Activated CD4-positive, alpha-beta T cell treated with anti-CD3 and anti-CD28 coated beads, Interleukin-2, amount 10 ng/mL, durations not matched to agents 7 days and 5 days (primary cell): Measurements from ENCODE around the gene RAPGEF4. TPM values are rescaled to one million over a fixed set of nuclear protein-coding genes. Genes with fewer than 3 reads are reported as not detected.

Experiments
- CTCF ChIA-PET: fragments of 350-600 bp; sonication (Branson Sonifier 250); formaldehyde crosslinking; loops from one replicate; lab custom pipeline; 2021; ENCODE audit warnings: antibody characterized with exemption; lab: Charles Lee
- POLR2A ChIA-PET: fragments of 350-600 bp; sonication (Branson Sonifier 250); formaldehyde crosslinking; loops from one replicate; lab custom pipeline; 2021; ENCODE audit warnings: antibody characterized with exemption; lab: Charles Lee
- DNase-seq: peaks from one replicate; pipeline ENCODE4 v3.0.0-alpha.2; 2020
- H3K27ac Mint-ChIP-seq: one replicate; pipeline ENCODE4 v1.8.0; 2021; ENCODE audit warnings: mild to moderate bottlenecking, moderate library complexity, mixed read lengths
- H3K27me3 Mint-ChIP-seq: one replicate; pipeline ENCODE4 v1.8.0; 2021; ENCODE audit warnings: mixed read lengths
- H3K36me3 Mint-ChIP-seq: one replicate; pipeline ENCODE4 v1.8.0; 2021; ENCODE audit warnings: low read depth, mixed read lengths
- H3K4me1 Mint-ChIP-seq: one replicate; pipeline ENCODE4 v1.8.0; 2021; ENCODE audit warnings: mixed read lengths
- H3K4me3 Mint-ChIP-seq: one replicate; pipeline ENCODE4 v1.8.0; 2021; ENCODE audit warnings: mild to moderate bottlenecking, moderate library complexity, mixed read lengths
- H3K9me3 Mint-ChIP-seq: one replicate; pipeline ENCODE4 v1.8.0; 2021; ENCODE audit warnings: mixed read lengths
- total RNA-seq, 2 experiments: library from RNA; stranded (reverse); gene quantifications; one replicate each; pipeline ENCODE4 v1.2.3, GENCODE V29; 2021

Gene RAPGEF4
- total RNA-seq, 2 experiments from 2014 or later, result 0.62 to 0.77 TPM

GRCh38 chr2:172763079-172763478 lies 27.4 kb downstream of the RAPGEF4 start:
- ChIA-PET CTCF (no interaction called here), POLR2A (no interaction called here)
- DNase-seq, result no peak
- Mint-ChIP-seq H3K27ac (no peak overlapping the region), H3K4me1 (no peaks in the 10 kb centered on the region), H3K9me3 (peaks cover 7% of the 10 kb centered on the region), H3K36me3 (no peaks in the 10 kb centered on the region), H3K4me3 (no peak overlapping the region), H3K27me3 (peaks cover 3% of the 10 kb centered on the region)

DNA sequence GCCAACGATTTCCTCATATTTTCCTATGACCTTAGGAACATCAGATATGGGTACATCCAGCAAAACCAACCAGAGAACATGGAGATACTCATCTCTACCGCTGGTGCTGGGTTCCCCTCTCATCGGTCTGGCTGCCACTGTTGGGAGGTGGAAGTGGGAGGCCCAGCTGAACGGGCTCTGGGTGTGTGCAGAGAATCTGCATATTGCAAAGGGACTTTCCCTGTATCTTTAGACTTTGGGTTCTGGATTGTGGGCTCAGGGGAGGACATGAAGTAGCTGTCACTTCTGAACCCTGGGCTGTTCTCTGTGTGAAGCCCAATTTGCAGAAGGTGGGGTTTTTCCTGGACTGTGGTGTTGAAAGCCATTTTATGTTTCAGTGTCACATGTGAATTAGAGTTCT lies 30.0 kb downstream of the RAPGEF4 start:
- no peak for DNase-seq
- ChIA-PET POLR2A (no interaction called here), CTCF (no interaction called here)
- no peaks in the 10 kb centered on the region for H3K27me3 Mint-ChIP-seq
- H3K4me3 Mint-ChIP-seq, result no peak overlapping the region
- peaks cover 5% of the 10 kb centered on the region for H3K9me3 Mint-ChIP-seq
- H3K36me3 Mint-ChIP-seq, result no peaks in the 10 kb centered on the region
- no peak overlapping the region for H3K27ac Mint-ChIP-seq
- H3K4me1 Mint-ChIP-seq, result no peaks in the 10 kb centered on the region

- POLR2A ChIA-PET, result no interaction called here
- no peaks in the 10 kb centered on the region for H3K4me1 Mint-ChIP-seq
- H3K27ac Mint-ChIP-seq, result no peak overlapping the region
- no peaks in the 10 kb centered on the region for H3K36me3 Mint-ChIP-seq
- H3K9me3 Mint-ChIP-seq, result no peaks in the 10 kb centered on the region
- CTCF ChIA-PET, result interaction anchor here (1.5 kb wide), 1 partner anchor 8 kb away, joined by 3 read pairs; no protein-coding TSS in a partner anchor
- DNase-seq, result no peak
- H3K4me3 Mint-ChIP-seq, result no peak overlapping the region
- no peaks in the 10 kb centered on the region for H3K27me3 Mint-ChIP-seq
Observed at GRCh38 chr2:172768401-172768800, 32.8 kb downstream of the RAPGEF4 start.

DNA sequence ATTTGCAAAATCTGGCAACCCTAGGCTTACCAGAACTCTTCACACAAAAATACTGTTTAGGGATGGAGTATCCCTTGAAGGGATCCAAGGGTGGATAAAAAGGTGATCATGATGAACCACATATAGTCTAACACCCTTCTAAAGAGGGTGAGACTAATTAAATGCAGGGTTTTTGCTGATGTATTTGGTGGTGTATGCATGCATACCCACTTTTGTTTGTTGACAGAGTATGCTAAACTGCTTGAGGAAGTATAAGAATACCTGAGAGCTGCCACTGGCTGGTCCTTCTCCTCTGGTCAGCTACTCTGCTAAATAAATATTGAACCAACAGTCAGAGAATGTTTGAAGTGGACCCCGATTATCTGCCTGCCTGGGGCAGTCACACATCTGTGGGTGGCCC lies 34.2 kb downstream of the RAPGEF4 start:
- H3K4me3 Mint-ChIP-seq, result no peak overlapping the region
- no peak for DNase-seq
- H3K9me3 Mint-ChIP-seq, result no peaks in the 10 kb centered on the region
- no peaks in the 10 kb centered on the region for H3K4me1 Mint-ChIP-seq
- H3K27ac Mint-ChIP-seq, result no peak overlapping the region
- peaks cover 9% of the 10 kb centered on the region for H3K27me3 Mint-ChIP-seq
- H3K36me3 Mint-ChIP-seq, result no peaks in the 10 kb centered on the region
- ChIA-PET CTCF (no interaction called here), POLR2A (no interaction called here)

DNA sequence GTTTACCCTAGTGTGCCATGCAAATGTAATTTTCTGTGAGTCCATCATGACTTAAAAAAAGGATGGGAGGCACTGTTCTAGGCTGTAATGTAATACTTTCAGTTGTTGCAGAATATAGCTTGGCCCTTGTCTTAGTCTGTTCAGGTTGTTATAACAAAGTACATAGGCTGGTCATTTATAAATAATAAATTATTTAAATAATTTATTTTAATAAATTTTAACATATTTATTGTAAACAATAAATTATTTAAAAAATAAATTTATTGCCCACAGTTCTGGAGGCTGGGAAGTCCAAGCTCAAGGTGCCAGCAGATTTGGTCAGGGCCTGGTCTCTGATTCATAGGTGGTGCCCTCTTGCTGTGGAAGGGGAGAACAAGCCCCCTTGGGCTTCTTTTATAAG lies 35.2 kb downstream of the RAPGEF4 start:
- no peak overlapping the region for H3K27ac Mint-ChIP-seq
- POLR2A ChIA-PET, result no interaction called here
- CTCF ChIA-PET, result interaction anchor here (0.6 kb wide), 1 partner anchor 75 kb away, joined by 3 read pairs; no protein-coding TSS in a partner anchor
- no peak for DNase-seq
- no peaks in the 10 kb centered on the region for H3K4me1 Mint-ChIP-seq
- no peaks in the 10 kb centered on the region for H3K36me3 Mint-ChIP-seq
- no peaks in the 10 kb centered on the region for H3K9me3 Mint-ChIP-seq
- H3K4me3 Mint-ChIP-seq, result no peak overlapping the region
- H3K27me3 Mint-ChIP-seq, result peaks cover 10% of the 10 kb centered on the region

GRCh38 chr2:172772633-172773032 lies 37.0 kb downstream of the RAPGEF4 start:
- Mint-ChIP-seq H3K36me3 (no peaks in the 10 kb centered on the region), H3K4me1 (no peaks in the 10 kb centered on the region), H3K27me3 (peaks cover 15% of the 10 kb centered on the region), H3K9me3 (no peaks in the 10 kb centered on the region), H3K4me3 (no peak overlapping the region), H3K27ac (no peak overlapping the region)
- ChIA-PET CTCF (no interaction called here), POLR2A (no interaction called here)
- DNase-seq, result no peak

GRCh38 chr2:172774302-172774701 lies 38.7 kb downstream of the RAPGEF4 start:
- DNase-seq, result no peak
- Mint-ChIP-seq H3K4me3 (no peak overlapping the region), H3K9me3 (no peaks in the 10 kb centered on the region), H3K36me3 (no peaks in the 10 kb centered on the region), H3K27ac (no peak overlapping the region), H3K4me1 (no peaks in the 10 kb centered on the region), H3K27me3 (peaks cover 18% of the 10 kb centered on the region)
- ChIA-PET POLR2A (no interaction called here), CTCF (no interaction called here)

- ChIA-PET POLR2A (no interaction called here), CTCF (no interaction called here)
- Mint-ChIP-seq H3K27me3 (peaks cover 23% of the 10 kb centered on the region), H3K9me3 (no peaks in the 10 kb centered on the region), H3K36me3 (no peaks in the 10 kb centered on the region), H3K4me1 (no peaks in the 10 kb centered on the region), H3K27ac (no peak overlapping the region), H3K4me3 (no peak overlapping the region)
- DNase-seq, result no peak
Observed at GRCh38 chr2:172775319-172775718, 39.7 kb downstream of the RAPGEF4 start.

DNA sequence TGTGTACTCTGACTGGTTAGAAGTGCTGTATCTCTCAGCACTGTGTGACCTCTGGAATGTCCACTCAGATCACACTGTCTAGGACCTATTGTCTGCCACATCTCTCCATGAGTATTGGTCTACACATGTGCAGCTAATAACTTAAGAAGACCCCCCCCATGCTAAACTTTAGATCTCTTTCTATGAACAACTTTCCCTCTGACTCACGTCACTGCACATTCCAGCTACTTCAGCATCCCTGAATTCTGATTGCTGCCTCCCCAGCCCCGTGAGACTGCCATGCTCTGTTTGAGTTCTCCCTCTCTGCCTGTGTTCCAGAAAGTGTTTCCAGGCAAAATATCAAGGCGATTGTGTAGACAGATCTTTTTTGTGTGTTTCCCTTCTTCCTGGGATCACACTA lies 41.8 kb downstream of the RAPGEF4 start:
- POLR2A ChIA-PET, result no interaction called here
- no peak for DNase-seq
- CTCF ChIA-PET, result interaction anchor here (0.8 kb wide), 1 partner anchor 9 kb away, joined by 3 read pairs; no protein-coding TSS in a partner anchor

GRCh38 chr2:172782506-172783164 lies 47.0 kb downstream of the RAPGEF4 start:
- Mint-ChIP-seq H3K9me3 (no peaks in the 10 kb centered on the region), H3K36me3 (no peaks in the 10 kb centered on the region), H3K27ac (no peak overlapping the region), H3K4me3 (no peak overlapping the region), H3K4me1 (no peaks in the 10 kb centered on the region), H3K27me3 (peaks cover 19% of the 10 kb centered on the region)
- ChIA-PET POLR2A (no interaction called here), CTCF (no interaction called here)
- DNase-seq, result no peak

More for the DNA sequence above, 41.8 kb downstream of the RAPGEF4 start:
- H3K27me3 Mint-ChIP-seq, result peaks cover 28% of the 10 kb centered on the region
- H3K4me3 Mint-ChIP-seq, result no peak overlapping the region
- H3K36me3 Mint-ChIP-seq, result no peaks in the 10 kb centered on the region
- H3K4me1 Mint-ChIP-seq, result no peaks in the 10 kb centered on the region
- H3K9me3 Mint-ChIP-seq, result no peaks in the 10 kb centered on the region
- H3K27ac Mint-ChIP-seq, result no peak overlapping the region

DNA sequence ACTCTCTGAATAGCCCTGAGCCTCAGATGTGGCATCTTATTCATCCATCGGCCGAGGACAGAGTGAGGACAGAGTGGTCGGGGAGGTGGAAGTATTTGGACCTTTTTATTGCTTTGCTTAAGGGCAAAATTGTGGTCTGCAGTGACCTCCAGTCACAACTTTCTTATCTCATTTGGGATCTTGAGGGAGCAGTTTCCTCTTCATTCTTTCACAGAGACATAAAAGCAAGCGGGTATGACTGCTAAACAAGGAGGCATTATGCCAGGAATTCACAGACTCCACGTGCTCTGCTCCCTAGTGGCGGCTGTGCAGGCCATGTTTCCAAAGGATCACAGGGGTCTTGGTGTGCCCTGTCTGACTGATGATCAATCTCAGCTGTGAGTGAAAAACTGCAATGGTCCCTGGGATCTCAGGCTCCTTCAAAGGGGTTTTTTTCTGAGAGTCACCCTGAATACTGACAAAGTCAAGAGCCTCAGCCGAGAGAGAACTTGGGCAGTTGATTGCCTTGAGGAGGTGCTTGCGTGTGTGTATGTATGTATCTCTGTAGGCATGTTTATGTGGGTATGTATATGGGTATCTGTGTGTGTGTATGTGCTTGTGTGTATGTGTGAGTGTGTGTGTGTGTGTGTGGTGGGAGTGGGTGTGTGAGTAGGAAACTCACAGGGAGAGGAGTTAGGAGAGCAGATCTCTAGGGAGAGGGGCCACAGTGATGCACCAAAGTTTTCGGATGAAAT lies 47.7 kb downstream of the RAPGEF4 start:
- no peaks in the 10 kb centered on the region for H3K36me3 Mint-ChIP-seq
- H3K27ac Mint-ChIP-seq, result no peak overlapping the region
- POLR2A ChIA-PET, result no interaction called here
- DNase-seq, result no peak
- no peak overlapping the region for H3K4me3 Mint-ChIP-seq
- CTCF ChIA-PET, result no interaction called here
- no peaks in the 10 kb centered on the region for H3K4me1 Mint-ChIP-seq
- no peaks in the 10 kb centered on the region for H3K9me3 Mint-ChIP-seq
- H3K27me3 Mint-ChIP-seq, result peaks cover 19% of the 10 kb centered on the region

- Mint-ChIP-seq H3K27ac (no peak overlapping the region), H3K9me3 (no peaks in the 10 kb centered on the region), H3K4me3 (no peak overlapping the region), H3K36me3 (no peaks in the 10 kb centered on the region), H3K4me1 (no peaks in the 10 kb centered on the region), H3K27me3 (no peaks in the 10 kb centered on the region)
- DNase-seq, result no peak
- POLR2A ChIA-PET, result no interaction called here
- CTCF ChIA-PET, result no interaction called here
Observed at GRCh38 chr2:172788871-172789270, 53.2 kb downstream of the RAPGEF4 start.

- no peaks in the 10 kb centered on the region for H3K36me3 Mint-ChIP-seq
- no peak for DNase-seq
- no peak overlapping the region for H3K27ac Mint-ChIP-seq
- ChIA-PET POLR2A (no interaction called here), CTCF (no interaction called here)
- no peaks in the 10 kb centered on the region for H3K27me3 Mint-ChIP-seq
- H3K4me3 Mint-ChIP-seq, result no peak overlapping the region
- no peaks in the 10 kb centered on the region for H3K9me3 Mint-ChIP-seq
- no peaks in the 10 kb centered on the region for H3K4me1 Mint-ChIP-seq
Observed at GRCh38 chr2:172790404-172790803, 54.8 kb downstream of the RAPGEF4 start.
